ENCODE measurements around the gene BTBD9. TPM values are rescaled to one million over a fixed set of nuclear protein-coding genes. Genes with fewer than 3 reads are reported as not detected.

The BTBD9 gene
- total and polyA plus RNA-seq, 4 experiments from 2014 or later = 5.2 to 40.4 (median 32.3) TPM

- no peak overlapping the region for H3K4me3 ChIP-seq (ENCODE audit: low read length in 2 of 2)
- Mint-ChIP-seq H3K4me3 (no peak overlapping the region), H3K36me3 (peaks cover 3 to 13% of the 10 kb centered on the region in 2 donors), H3K27ac (no peak overlapping the region), H3K9me3 (peaks cover 0 to 3% (median 0%) of the 10 kb centered on the region in 8 donors), H3K4me1 (peaks cover 2 to 8% (median 4%) of the 10 kb centered on the region in 4 donors), H3K27me3 (no peaks in the 10 kb centered on the region)
- no peaks in the 10 kb centered on the region for H3K4me1 ChIP-seq (ENCODE audit: insufficient read depth, low read length)
- no peaks in the 10 kb centered on the region for H3K36me3 ChIP-seq (ENCODE audit: insufficient read depth, low read length)
- intact Hi-C loops (cut with micrococcal nuclease) = no loop called here
- CTCF ChIA-PET (ENCODE audit: partially characterized antibody) = interaction anchor here (4.4 kb wide), 1 partner anchor 16 kb away, joined by 21 read pairs; no protein-coding TSS in a partner anchor
- H3K27ac ChIP-seq (ENCODE audit: low read depth, low read length) = no peak overlapping the region
- H3K9me3 ChIP-seq (ENCODE audit: control insufficient read depth in 1 of 2, low read length in 2 of 2) = no peaks in the 10 kb centered on the region
- no peak for DNase-seq
- no peaks in the 10 kb centered on the region for H3K27me3 ChIP-seq (ENCODE audit: insufficient read depth, low read length)
- POLR2A ChIA-PET (ENCODE audit: partially characterized antibody) = interaction anchor here (0.6 kb wide), 1 partner anchor 449 kb away, joined by 3 read pairs; no protein-coding TSS in a partner anchor
Observed at GRCh38 chr6:38477680-38478260, 162.0 kb downstream of the BTBD9 start.

- Mint-ChIP-seq H3K27ac (peak overlapping the region in 1 of 7 donors; percentile 60), H3K4me3 (no peak overlapping the region), H3K36me3 (peaks cover 3 to 16% of the 10 kb centered on the region in 2 donors), H3K27me3 (no peaks in the 10 kb centered on the region), H3K9me3 (peaks cover 0 to 3% (median 0%) of the 10 kb centered on the region in 8 donors), H3K4me1 (peaks cover 2 to 9% (median 4%) of the 10 kb centered on the region in 4 donors)
- H3K9me3 ChIP-seq (ENCODE audit: control insufficient read depth in 1 of 2, low read length in 2 of 2) = no peaks in the 10 kb centered on the region
- CTCF ChIA-PET (ENCODE audit: partially characterized antibody) = interaction anchor here (4.4 kb wide), 1 partner anchor 17 kb away, joined by 21 read pairs; no protein-coding TSS in a partner anchor
- no peaks in the 10 kb centered on the region for H3K36me3 ChIP-seq (ENCODE audit: insufficient read depth, low read length)
- H3K27me3 ChIP-seq (ENCODE audit: insufficient read depth, low read length) = no peaks in the 10 kb centered on the region
- intact Hi-C loops (cut with micrococcal nuclease) = no loop called here
- no peak for DNase-seq
- no peak overlapping the region for H3K4me3 ChIP-seq (ENCODE audit: low read length in 2 of 2)
- no peak overlapping the region for H3K27ac ChIP-seq (ENCODE audit: low read depth, low read length)
- H3K4me1 ChIP-seq (ENCODE audit: insufficient read depth, low read length) = no peaks in the 10 kb centered on the region
- POLR2A ChIA-PET (ENCODE audit: partially characterized antibody) = no interaction called here
Observed at GRCh38 chr6:38476888-38477287, 162.8 kb downstream of the BTBD9 start.

- intact Hi-C loops (cut with micrococcal nuclease) = no loop called here
- DNase-seq = no peak
- no peaks in the 10 kb centered on the region for H3K36me3 ChIP-seq (ENCODE audit: insufficient read depth, low read length)
- Mint-ChIP-seq H3K4me3 (no peak overlapping the region), H3K27ac (no peak overlapping the region), H3K9me3 (peaks cover 0 to 3% (median 0%) of the 10 kb centered on the region in 8 donors), H3K27me3 (no peaks in the 10 kb centered on the region), H3K36me3 (peaks cover 3 to 16% of the 10 kb centered on the region in 2 donors), H3K4me1 (peaks cover 2 to 11% (median 4%) of the 10 kb centered on the region in 4 donors)
- H3K9me3 ChIP-seq (ENCODE audit: control insufficient read depth in 1 of 2, low read length in 2 of 2) = no peaks in the 10 kb centered on the region
- POLR2A ChIA-PET (ENCODE audit: partially characterized antibody) = no interaction called here
- no peak overlapping the region for H3K4me3 ChIP-seq (ENCODE audit: low read length in 2 of 2)
- CTCF ChIA-PET (ENCODE audit: partially characterized antibody) = interaction anchor here (1.2 to 4.4 kb wide), 2 partner anchors 11 to 18 kb away, joined by 3 to 21 read pairs; no protein-coding TSS in a partner anchor
- H3K27me3 ChIP-seq (ENCODE audit: insufficient read depth, low read length) = no peaks in the 10 kb centered on the region
- no peaks in the 10 kb centered on the region for H3K4me1 ChIP-seq (ENCODE audit: insufficient read depth, low read length)
- no peak overlapping the region for H3K27ac ChIP-seq (ENCODE audit: low read depth, low read length)
Observed at GRCh38 chr6:38476141-38476540, 163.6 kb downstream of the BTBD9 start.

GRCh38 chr6:38470548-38470947 lies 169.2 kb downstream of the BTBD9 start:
- Histone ChIP-seq H3K36me3 (ENCODE audit: insufficient read depth, low read length) (no peaks in the 10 kb centered on the region), H3K27ac (ENCODE audit: low read depth, low read length) (no peak overlapping the region), H3K27me3 (ENCODE audit: insufficient read depth, low read length) (no peaks in the 10 kb centered on the region), H3K4me1 (ENCODE audit: insufficient read depth, low read length) (no peaks in the 10 kb centered on the region), H3K9me3 (ENCODE audit: control insufficient read depth in 1 of 2, low read length in 2 of 2) (no peaks in the 10 kb centered on the region), H3K4me3 (ENCODE audit: low read length in 2 of 2) (no peak overlapping the region)
- no peak for DNase-seq
- POLR2A ChIA-PET (ENCODE audit: partially characterized antibody) = no interaction called here
- H3K27me3 Mint-ChIP-seq = no peaks in the 10 kb centered on the region
- H3K9me3 Mint-ChIP-seq = peaks cover 0 to 3% (median 0%) of the 10 kb centered on the region in 8 donors
- intact Hi-C loops (cut with micrococcal nuclease) = no loop called here
- CTCF ChIA-PET (ENCODE audit: partially characterized antibody) = no interaction called here
- H3K4me1 Mint-ChIP-seq = peaks cover 0 to 7% (median 0%) of the 10 kb centered on the region in 4 donors
- H3K27ac Mint-ChIP-seq = peak overlapping the region in 1 of 7 donors; percentile 29
- H3K36me3 Mint-ChIP-seq = peaks cover 5 to 27% of the 10 kb centered on the region in 2 donors
- no peak overlapping the region for H3K4me3 Mint-ChIP-seq

GRCh38 chr6:38467566-38467965 lies 172.2 kb downstream of the BTBD9 start:
- Histone ChIP-seq H3K9me3 (ENCODE audit: control insufficient read depth in 1 of 2, low read length in 2 of 2) (no peaks in the 10 kb centered on the region), H3K4me1 (ENCODE audit: insufficient read depth, low read length) (no peaks in the 10 kb centered on the region), H3K27ac (ENCODE audit: low read depth, low read length) (no peak overlapping the region), H3K4me3 (ENCODE audit: low read length in 2 of 2) (no peak overlapping the region), H3K27me3 (ENCODE audit: insufficient read depth, low read length) (no peaks in the 10 kb centered on the region), H3K36me3 (ENCODE audit: insufficient read depth, low read length) (no peaks in the 10 kb centered on the region)
- H3K4me3 Mint-ChIP-seq = no peak overlapping the region
- H3K4me1 Mint-ChIP-seq = peaks cover 0 to 7% (median 0%) of the 10 kb centered on the region in 4 donors
- peaks cover 0 to 10% (median 4%) of the 10 kb centered on the region in 8 donors for H3K9me3 Mint-ChIP-seq
- ChIA-PET POLR2A (ENCODE audit: partially characterized antibody) (no interaction called here), CTCF (ENCODE audit: partially characterized antibody) (interaction anchor here (1.8 kb wide), 1 partner anchor 26 kb away, joined by 8 read pairs; no protein-coding TSS in a partner anchor)
- no peak overlapping the region for H3K27ac Mint-ChIP-seq
- intact Hi-C loops (cut with micrococcal nuclease) = no loop called here
- peaks cover 5 to 22% of the 10 kb centered on the region in 2 donors for H3K36me3 Mint-ChIP-seq
- DNase-seq = no peak
- no peaks in the 10 kb centered on the region for H3K27me3 Mint-ChIP-seq

- Histone ChIP-seq H3K4me1 (ENCODE audit: insufficient read depth, low read length) (no peaks in the 10 kb centered on the region), H3K27ac (ENCODE audit: low read depth, low read length) (no peak overlapping the region), H3K4me3 (ENCODE audit: low read length in 2 of 2) (no peak overlapping the region), H3K9me3 (ENCODE audit: control insufficient read depth in 1 of 2, low read length in 2 of 2) (no peaks in the 10 kb centered on the region), H3K36me3 (ENCODE audit: insufficient read depth, low read length) (no peaks in the 10 kb centered on the region), H3K27me3 (ENCODE audit: insufficient read depth, low read length) (no peaks in the 10 kb centered on the region)
- ChIA-PET POLR2A (ENCODE audit: partially characterized antibody) (no interaction called here), CTCF (ENCODE audit: partially characterized antibody) (interaction anchor here (0.8 to 1.8 kb wide), 2 partner anchors 10 to 34 kb away, joined by 3 read pairs; no protein-coding TSS in a partner anchor)
- Mint-ChIP-seq H3K27ac (no peak overlapping the region), H3K9me3 (peaks cover 0 to 10% (median 4%) of the 10 kb centered on the region in 8 donors), H3K4me1 (peaks cover 0 to 2% (median 0%) of the 10 kb centered on the region in 4 donors), H3K36me3 (peaks cover 6 to 32% of the 10 kb centered on the region in 2 donors), H3K4me3 (no peak overlapping the region), H3K27me3 (no peaks in the 10 kb centered on the region)
- intact Hi-C loops (cut with micrococcal nuclease) = no loop called here
- no peak for DNase-seq
Observed at GRCh38 chr6:38460186-38460585, 179.5 kb downstream of the BTBD9 start.

GRCh38 chr6:38459291-38459690 lies 180.4 kb downstream of the BTBD9 start:
- no peaks in the 10 kb centered on the region for H3K36me3 ChIP-seq (ENCODE audit: insufficient read depth, low read length)
- ChIA-PET CTCF (ENCODE audit: partially characterized antibody) (interaction anchor here (0.8 to 1.8 kb wide), 2 partner anchors 9 to 35 kb away, joined by 3 read pairs; no protein-coding TSS in a partner anchor), POLR2A (ENCODE audit: partially characterized antibody) (no interaction called here)
- H3K4me1 ChIP-seq (ENCODE audit: insufficient read depth, low read length) = no peaks in the 10 kb centered on the region
- peaks cover 6 to 32% of the 10 kb centered on the region in 2 donors for H3K36me3 Mint-ChIP-seq
- no peak overlapping the region for H3K4me3 Mint-ChIP-seq
- H3K27ac Mint-ChIP-seq = no peak overlapping the region
- intact Hi-C loops (cut with micrococcal nuclease) = no loop called here
- peaks cover 0 to 2% (median 0%) of the 10 kb centered on the region in 4 donors for H3K4me1 Mint-ChIP-seq
- no peak for DNase-seq
- H3K27me3 Mint-ChIP-seq = no peaks in the 10 kb centered on the region
- H3K9me3 Mint-ChIP-seq = peaks cover 0 to 9% (median 4%) of the 10 kb centered on the region in 8 donors
- no peaks in the 10 kb centered on the region for H3K9me3 ChIP-seq (ENCODE audit: control insufficient read depth in 1 of 2, low read length in 2 of 2)
- no peak overlapping the region for H3K27ac ChIP-seq (ENCODE audit: low read depth, low read length)
- H3K4me3 ChIP-seq (ENCODE audit: low read length in 2 of 2) = no peak overlapping the region
- H3K27me3 ChIP-seq (ENCODE audit: insufficient read depth, low read length) = no peaks in the 10 kb centered on the region

Measured in CD4-positive, alpha-beta memory T cell (primary cell).